WTC11 (cell line): ENCODE results near the gene TAF15. TPM values are rescaled to one million over a fixed set of nuclear protein-coding genes. Genes with fewer than 3 reads are reported as not detected.

ENCODE experiments used
- CBFB ChIP-seq: sonication (generic); formaldehyde crosslinking; IDR thresholded peaks from 2 replicates; pipeline ENCODE4 v1.8.1; 2022; ENCODE audit warnings: mild to moderate bottlenecking, low read depth, missing genetic modification reagents
- CREB1 ChIP-seq: sonication (generic); formaldehyde crosslinking; IDR thresholded peaks from 2 replicates; pipeline ENCODE4 v1.8.0; 2023; ENCODE audit warnings: mild to moderate bottlenecking, missing genetic modification reagents
- CREM ChIP-seq: sonication (generic); formaldehyde crosslinking; IDR thresholded peaks from 2 replicates; pipeline ENCODE4 v1.8.1; 2022; ENCODE audit warnings: mild to moderate bottlenecking, missing genetic modification reagents, moderate library complexity
- ESRRA ChIP-seq: sonication (generic); formaldehyde crosslinking; IDR thresholded peaks from 2 replicates; pipeline ENCODE4 v1.8.1; 2022; ENCODE audit warnings: mild to moderate bottlenecking, missing genetic modification reagents, borderline replicate concordance
- GRHL2 ChIP-seq: fragments of 250-450 bp; sonication (Bioruptor Pico); IDR thresholded peaks from 2 replicates; pipeline ENCODE4 v1.8.0; 2022; ENCODE audit warnings: mild to moderate bottlenecking, moderate library complexity; ENCODE audit not compliant: insufficient replicate concordance, severe bottlenecking
- GTF2I ChIP-seq: fragments of 250-450 bp; sonication (Bioruptor Pico); conservative IDR thresholded peaks from 2 replicates; pipeline ENCODE4 v1.4.0; 2021; ENCODE audit warnings: mild to moderate bottlenecking
- JUN ChIP-seq: sonication (generic); formaldehyde crosslinking; IDR thresholded peaks from 2 replicates; pipeline ENCODE4 v1.8.0; 2023; ENCODE audit warnings: mild to moderate bottlenecking, missing genetic modification reagents
- MXD4 ChIP-seq: fragments of 250-450 bp; sonication (Bioruptor Pico); IDR thresholded peaks from 2 replicates; pipeline ENCODE4 v1.8.0; 2021; ENCODE audit warnings: mild to moderate bottlenecking, moderate library complexity, borderline replicate concordance
- MYBL2 ChIP-seq: sonication (generic); formaldehyde crosslinking; IDR thresholded peaks from 2 replicates; pipeline ENCODE4 v1.8.1; 2023; ENCODE audit warnings: mild to moderate bottlenecking, moderate library complexity, missing genetic modification reagents
- NFE2L1 ChIP-seq: sonication (generic); formaldehyde crosslinking; IDR thresholded peaks from 2 replicates; pipeline ENCODE4 v1.8.1; 2023; ENCODE audit warnings: missing genetic modification reagents
- SMAD3 ChIP-seq: sonication (generic); formaldehyde crosslinking; IDR thresholded peaks from 2 replicates; pipeline ENCODE4 v1.8.0; 2022; ENCODE audit warnings: missing genetic modification reagents, mild to moderate bottlenecking, borderline replicate concordance
- ZNF121 ChIP-seq: sonication (generic); formaldehyde crosslinking; IDR thresholded peaks from 2 replicates; pipeline ENCODE4 v1.8.0; 2023; ENCODE audit warnings: missing genetic modification reagents
- ZNF317 ChIP-seq: sonication (generic); formaldehyde crosslinking; IDR thresholded peaks from 2 replicates; pipeline ENCODE4 v1.8.1; 2023; ENCODE audit warnings: low read depth, mild to moderate bottlenecking, moderate library complexity, missing genetic modification reagents, borderline replicate concordance
- ZNF423 ChIP-seq: fragments of 250-450 bp; sonication (Bioruptor Pico); IDR thresholded peaks from 2 replicates; pipeline ENCODE4 v2.1.2; 2022; ENCODE audit warnings: mild to moderate bottlenecking, moderate library complexity
- total RNA-seq: library from RNA; stranded (reverse); gene quantifications from 3 replicates; pipeline ENCODE4 v1.2.3, GENCODE V29; 2021
- TF ChIP-seq, protein P1 (sequence below): sonication (generic); formaldehyde crosslinking; IDR thresholded peaks from 2 replicates; pipeline ENCODE4 v1.8.0; 2023; ENCODE audit warnings: mild to moderate bottlenecking, missing genetic modification reagents
- TF ChIP-seq, protein P2 (sequence below): sonication (generic); formaldehyde crosslinking; IDR thresholded peaks from 2 replicates; pipeline ENCODE4 v1.8.1; 2023; ENCODE audit warnings: mild to moderate bottlenecking, missing genetic modification reagents, borderline replicate concordance
- TF ChIP-seq, protein P3 (sequence below): sonication (generic); formaldehyde crosslinking; IDR thresholded peaks from 2 replicates; pipeline ENCODE4 v1.8.0; 2022; ENCODE audit warnings: missing genetic modification reagents
- TF ChIP-seq, protein P4 (sequence below): fragments of 250-450 bp; sonication (Bioruptor Pico); IDR thresholded peaks from 2 replicates; pipeline ENCODE4 v1.8.0; 2021; ENCODE audit warnings: mild to moderate bottlenecking
- TF ChIP-seq, protein P5 (sequence below): sonication (generic); formaldehyde crosslinking; IDR thresholded peaks from 2 replicates; pipeline ENCODE4 v1.8.1; 2023; ENCODE audit warnings: mild to moderate bottlenecking, moderate library complexity, missing genetic modification reagents
- TF ChIP-seq, protein P6 (sequence below): fragments of 250-450 bp; sonication (Bioruptor Pico); IDR thresholded peaks from 2 replicates; pipeline ENCODE4 v1.9.0; 2021; ENCODE audit warnings: mild to moderate bottlenecking
- TF ChIP-seq, protein P7 (sequence below): sonication (generic); formaldehyde crosslinking; conservative IDR thresholded peaks from 2 replicates; pipeline ENCODE4 v1.8.1; 2023; ENCODE audit warnings: mild to moderate bottlenecking, low read depth, missing genetic modification reagents, moderate library complexity

Gene TAF15
- total RNA-seq, 1 experiment from 2014 or later = 273 TPM

DNA sequence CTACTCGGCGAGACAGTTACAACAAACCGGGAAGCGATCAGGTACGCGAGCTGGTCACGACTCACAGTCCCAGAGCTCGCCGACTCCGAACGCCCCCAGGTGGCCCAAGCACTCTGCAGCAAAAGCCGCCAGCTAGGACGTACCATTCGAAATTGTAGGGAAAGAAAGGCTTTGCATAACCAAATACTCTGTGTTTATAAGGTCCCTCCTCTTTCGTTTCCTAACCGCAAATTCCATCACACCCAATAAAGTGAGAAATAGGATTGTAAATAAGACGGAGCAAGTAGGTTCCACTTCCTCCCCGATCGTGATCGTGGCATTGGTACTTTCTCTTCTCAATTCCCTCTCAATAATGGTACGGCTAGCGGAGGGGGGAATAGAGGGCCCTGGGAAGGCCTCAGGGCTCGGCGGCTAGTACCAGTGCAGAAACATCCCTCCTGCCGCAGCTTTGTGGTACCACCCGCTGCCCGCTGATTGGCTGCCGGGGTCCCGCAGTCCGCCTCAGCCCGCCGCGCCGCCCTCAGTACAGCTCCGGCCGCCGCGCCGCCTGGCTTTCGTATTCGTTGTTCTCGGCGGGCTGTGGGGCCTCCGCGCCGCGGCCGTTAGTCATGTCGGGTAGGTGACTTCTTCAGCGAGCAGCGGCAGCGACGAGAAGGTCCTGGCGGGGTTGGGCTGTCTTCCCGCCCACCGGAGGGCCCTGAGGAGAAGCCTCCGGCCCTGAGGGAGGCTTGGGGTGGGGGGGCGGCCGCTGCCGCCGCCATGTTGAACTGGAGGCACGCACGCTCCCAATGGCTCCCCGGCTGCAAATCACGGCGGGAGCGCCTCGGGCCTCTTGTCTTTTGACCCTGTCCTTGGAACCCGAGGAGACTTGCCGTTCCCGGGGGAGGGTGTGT lies at the start of gene TAF15 (continued):
- TF ChIP-seq, protein P1, sequence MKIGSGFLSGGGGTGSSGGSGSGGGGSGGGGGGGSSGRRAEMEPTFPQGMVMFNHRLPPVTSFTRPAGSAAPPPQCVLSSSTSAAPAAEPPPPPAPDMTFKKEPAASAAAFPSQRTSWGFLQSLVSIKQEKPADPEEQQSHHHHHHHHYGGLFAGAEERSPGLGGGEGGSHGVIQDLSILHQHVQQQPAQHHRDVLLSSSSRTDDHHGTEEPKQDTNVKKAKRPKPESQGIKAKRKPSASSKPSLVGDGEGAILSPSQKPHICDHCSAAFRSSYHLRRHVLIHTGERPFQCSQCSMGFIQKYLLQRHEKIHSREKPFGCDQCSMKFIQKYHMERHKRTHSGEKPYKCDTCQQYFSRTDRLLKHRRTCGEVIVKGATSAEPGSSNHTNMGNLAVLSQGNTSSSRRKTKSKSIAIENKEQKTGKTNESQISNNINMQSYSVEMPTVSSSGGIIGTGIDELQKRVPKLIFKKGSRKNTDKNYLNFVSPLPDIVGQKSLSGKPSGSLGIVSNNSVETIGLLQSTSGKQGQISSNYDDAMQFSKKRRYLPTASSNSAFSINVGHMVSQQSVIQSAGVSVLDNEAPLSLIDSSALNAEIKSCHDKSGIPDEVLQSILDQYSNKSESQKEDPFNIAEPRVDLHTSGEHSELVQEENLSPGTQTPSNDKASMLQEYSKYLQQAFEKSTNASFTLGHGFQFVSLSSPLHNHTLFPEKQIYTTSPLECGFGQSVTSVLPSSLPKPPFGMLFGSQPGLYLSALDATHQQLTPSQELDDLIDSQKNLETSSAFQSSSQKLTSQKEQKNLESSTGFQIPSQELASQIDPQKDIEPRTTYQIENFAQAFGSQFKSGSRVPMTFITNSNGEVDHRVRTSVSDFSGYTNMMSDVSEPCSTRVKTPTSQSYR (CRISPR knock-in tag) = no peak
- TF ChIP-seq CBFB (CRISPR knock-in tag) = no peak
- TF ChIP-seq, protein P2, sequence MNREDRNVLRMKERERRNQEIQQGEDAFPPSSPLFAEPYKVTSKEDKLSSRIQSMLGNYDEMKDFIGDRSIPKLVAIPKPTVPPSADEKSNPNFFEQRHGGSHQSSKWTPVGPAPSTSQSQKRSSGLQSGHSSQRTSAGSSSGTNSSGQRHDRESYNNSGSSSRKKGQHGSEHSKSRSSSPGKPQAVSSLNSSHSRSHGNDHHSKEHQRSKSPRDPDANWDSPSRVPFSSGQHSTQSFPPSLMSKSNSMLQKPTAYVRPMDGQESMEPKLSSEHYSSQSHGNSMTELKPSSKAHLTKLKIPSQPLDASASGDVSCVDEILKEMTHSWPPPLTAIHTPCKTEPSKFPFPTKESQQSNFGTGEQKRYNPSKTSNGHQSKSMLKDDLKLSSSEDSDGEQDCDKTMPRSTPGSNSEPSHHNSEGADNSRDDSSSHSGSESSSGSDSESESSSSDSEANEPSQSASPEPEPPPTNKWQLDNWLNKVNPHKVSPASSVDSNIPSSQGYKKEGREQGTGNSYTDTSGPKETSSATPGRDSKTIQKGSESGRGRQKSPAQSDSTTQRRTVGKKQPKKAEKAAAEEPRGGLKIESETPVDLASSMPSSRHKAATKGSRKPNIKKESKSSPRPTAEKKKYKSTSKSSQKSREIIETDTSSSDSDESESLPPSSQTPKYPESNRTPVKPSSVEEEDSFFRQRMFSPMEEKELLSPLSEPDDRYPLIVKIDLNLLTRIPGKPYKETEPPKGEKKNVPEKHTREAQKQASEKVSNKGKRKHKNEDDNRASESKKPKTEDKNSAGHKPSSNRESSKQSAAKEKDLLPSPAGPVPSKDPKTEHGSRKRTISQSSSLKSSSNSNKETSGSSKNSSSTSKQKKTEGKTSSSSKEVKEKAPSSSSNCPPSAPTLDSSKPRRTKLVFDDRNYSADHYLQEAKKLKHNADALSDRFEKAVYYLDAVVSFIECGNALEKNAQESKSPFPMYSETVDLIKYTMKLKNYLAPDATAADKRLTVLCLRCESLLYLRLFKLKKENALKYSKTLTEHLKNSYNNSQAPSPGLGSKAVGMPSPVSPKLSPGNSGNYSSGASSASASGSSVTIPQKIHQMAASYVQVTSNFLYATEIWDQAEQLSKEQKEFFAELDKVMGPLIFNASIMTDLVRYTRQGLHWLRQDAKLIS (CRISPR knock-in tag) = no peak
- TF ChIP-seq, protein P3, sequence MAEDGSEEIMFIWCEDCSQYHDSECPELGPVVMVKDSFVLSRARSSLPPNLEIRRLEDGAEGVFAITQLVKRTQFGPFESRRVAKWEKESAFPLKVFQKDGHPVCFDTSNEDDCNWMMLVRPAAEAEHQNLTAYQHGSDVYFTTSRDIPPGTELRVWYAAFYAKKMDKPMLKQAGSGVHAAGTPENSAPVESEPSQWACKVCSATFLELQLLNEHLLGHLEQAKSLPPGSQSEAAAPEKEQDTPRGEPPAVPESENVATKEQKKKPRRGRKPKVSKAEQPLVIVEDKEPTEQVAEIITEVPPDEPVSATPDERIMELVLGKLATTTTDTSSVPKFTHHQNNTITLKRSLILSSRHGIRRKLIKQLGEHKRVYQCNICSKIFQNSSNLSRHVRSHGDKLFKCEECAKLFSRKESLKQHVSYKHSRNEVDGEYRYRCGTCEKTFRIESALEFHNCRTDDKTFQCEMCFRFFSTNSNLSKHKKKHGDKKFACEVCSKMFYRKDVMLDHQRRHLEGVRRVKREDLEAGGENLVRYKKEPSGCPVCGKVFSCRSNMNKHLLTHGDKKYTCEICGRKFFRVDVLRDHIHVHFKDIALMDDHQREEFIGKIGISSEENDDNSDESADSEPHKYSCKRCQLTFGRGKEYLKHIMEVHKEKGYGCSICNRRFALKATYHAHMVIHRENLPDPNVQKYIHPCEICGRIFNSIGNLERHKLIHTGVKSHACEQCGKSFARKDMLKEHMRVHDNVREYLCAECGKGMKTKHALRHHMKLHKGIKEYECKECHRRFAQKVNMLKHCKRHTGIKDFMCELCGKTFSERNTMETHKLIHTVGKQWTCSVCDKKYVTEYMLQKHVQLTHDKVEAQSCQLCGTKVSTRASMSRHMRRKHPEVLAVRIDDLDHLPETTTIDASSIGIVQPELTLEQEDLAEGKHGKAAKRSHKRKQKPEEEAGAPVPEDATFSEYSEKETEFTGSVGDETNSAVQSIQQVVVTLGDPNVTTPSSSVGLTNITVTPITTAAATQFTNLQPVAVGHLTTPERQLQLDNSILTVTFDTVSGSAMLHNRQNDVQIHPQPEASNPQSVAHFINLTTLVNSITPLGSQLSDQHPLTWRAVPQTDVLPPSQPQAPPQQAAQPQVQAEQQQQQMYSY = no peak
- TF ChIP-seq ZNF317 = 0 out of 2 replicates have a peak, but pooled peaks have one; percentile 43
- TF ChIP-seq ZNF121 (CRISPR knock-in tag) = no peak
- TF ChIP-seq MYBL2 (CRISPR knock-in tag) = peak; percentile 83; the same call in 1 of the 2 replicates
- TF ChIP-seq MXD4 (CRISPR knock-in tag) = no peak
- TF ChIP-seq ESRRA = peak; percentile 48; the same call in 1 of the 2 replicates
- no peak for TF ChIP-seq CREM (CRISPR knock-in tag)
- peak; percentile 87; the same call in 1 of the 2 replicates for TF ChIP-seq NFE2L1 (CRISPR knock-in tag)
- TF ChIP-seq SMAD3 (CRISPR knock-in tag) = no peak
- no peak for TF ChIP-seq CREB1 (CRISPR knock-in tag)
- TF ChIP-seq, protein P4, sequence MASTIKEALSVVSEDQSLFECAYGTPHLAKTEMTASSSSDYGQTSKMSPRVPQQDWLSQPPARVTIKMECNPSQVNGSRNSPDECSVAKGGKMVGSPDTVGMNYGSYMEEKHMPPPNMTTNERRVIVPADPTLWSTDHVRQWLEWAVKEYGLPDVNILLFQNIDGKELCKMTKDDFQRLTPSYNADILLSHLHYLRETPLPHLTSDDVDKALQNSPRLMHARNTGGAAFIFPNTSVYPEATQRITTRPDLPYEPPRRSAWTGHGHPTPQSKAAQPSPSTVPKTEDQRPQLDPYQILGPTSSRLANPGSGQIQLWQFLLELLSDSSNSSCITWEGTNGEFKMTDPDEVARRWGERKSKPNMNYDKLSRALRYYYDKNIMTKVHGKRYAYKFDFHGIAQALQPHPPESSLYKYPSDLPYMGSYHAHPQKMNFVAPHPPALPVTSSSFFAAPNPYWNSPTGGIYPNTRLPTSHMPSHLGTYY (CRISPR knock-in tag) = no peak
- no peak for TF ChIP-seq JUN (CRISPR knock-in tag)
- TF ChIP-seq ZNF423 (CRISPR knock-in tag) = no peak
- TF ChIP-seq, protein P5, sequence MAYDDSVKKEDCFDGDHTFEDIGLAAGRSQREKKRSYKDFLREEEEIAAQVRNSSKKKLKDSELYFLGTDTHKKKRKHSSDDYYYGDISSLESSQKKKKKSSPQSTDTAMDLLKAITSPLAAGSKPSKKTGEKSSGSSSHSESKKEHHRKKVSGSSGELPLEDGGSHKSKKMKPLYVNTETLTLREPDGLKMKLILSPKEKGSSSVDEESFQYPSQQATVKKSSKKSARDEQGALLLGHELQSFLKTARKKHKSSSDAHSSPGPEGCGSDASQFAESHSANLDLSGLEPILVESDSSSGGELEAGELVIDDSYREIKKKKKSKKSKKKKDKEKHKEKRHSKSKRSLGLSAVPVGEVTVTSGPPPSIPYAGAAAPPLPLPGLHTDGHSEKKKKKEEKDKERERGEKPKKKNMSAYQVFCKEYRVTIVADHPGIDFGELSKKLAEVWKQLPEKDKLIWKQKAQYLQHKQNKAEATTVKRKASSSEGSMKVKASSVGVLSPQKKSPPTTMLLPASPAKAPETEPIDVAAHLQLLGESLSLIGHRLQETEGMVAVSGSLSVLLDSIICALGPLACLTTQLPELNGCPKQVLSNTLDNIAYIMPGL (CRISPR knock-in tag) = peak; percentile 85; the same call in 1 of the 2 replicates
- TF ChIP-seq, protein P6, sequence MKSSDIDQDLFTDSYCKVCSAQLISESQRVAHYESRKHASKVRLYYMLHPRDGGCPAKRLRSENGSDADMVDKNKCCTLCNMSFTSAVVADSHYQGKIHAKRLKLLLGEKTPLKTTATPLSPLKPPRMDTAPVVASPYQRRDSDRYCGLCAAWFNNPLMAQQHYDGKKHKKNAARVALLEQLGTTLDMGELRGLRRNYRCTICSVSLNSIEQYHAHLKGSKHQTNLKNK (CRISPR knock-in tag) = no peak
- no peak for TF ChIP-seq GRHL2 (CRISPR knock-in tag)
- TF ChIP-seq, protein P7, sequence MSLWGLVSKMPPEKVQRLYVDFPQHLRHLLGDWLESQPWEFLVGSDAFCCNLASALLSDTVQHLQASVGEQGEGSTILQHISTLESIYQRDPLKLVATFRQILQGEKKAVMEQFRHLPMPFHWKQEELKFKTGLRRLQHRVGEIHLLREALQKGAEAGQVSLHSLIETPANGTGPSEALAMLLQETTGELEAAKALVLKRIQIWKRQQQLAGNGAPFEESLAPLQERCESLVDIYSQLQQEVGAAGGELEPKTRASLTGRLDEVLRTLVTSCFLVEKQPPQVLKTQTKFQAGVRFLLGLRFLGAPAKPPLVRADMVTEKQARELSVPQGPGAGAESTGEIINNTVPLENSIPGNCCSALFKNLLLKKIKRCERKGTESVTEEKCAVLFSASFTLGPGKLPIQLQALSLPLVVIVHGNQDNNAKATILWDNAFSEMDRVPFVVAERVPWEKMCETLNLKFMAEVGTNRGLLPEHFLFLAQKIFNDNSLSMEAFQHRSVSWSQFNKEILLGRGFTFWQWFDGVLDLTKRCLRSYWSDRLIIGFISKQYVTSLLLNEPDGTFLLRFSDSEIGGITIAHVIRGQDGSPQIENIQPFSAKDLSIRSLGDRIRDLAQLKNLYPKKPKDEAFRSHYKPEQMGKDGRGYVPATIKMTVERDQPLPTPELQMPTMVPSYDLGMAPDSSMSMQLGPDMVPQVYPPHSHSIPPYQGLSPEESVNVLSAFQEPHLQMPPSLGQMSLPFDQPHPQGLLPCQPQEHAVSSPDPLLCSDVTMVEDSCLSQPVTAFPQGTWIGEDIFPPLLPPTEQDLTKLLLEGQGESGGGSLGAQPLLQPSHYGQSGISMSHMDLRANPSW (CRISPR knock-in tag) = no peak
- TF ChIP-seq GTF2I (CRISPR knock-in tag) = no peak
